UCSD-AML1 (cell line): ENCODE measurements around the gene BSX.
A peak's percentile ranks its signal among the peaks of the same experiment; 100 is the strongest.

ENCODE experiments used
- DNase-seq: peaks from one replicate; lab custom pipeline; 2025; ENCODE audit not compliant: unreplicated experiment; lab: John Stamatoyannopoulos, UW

BSX gene

DNA sequence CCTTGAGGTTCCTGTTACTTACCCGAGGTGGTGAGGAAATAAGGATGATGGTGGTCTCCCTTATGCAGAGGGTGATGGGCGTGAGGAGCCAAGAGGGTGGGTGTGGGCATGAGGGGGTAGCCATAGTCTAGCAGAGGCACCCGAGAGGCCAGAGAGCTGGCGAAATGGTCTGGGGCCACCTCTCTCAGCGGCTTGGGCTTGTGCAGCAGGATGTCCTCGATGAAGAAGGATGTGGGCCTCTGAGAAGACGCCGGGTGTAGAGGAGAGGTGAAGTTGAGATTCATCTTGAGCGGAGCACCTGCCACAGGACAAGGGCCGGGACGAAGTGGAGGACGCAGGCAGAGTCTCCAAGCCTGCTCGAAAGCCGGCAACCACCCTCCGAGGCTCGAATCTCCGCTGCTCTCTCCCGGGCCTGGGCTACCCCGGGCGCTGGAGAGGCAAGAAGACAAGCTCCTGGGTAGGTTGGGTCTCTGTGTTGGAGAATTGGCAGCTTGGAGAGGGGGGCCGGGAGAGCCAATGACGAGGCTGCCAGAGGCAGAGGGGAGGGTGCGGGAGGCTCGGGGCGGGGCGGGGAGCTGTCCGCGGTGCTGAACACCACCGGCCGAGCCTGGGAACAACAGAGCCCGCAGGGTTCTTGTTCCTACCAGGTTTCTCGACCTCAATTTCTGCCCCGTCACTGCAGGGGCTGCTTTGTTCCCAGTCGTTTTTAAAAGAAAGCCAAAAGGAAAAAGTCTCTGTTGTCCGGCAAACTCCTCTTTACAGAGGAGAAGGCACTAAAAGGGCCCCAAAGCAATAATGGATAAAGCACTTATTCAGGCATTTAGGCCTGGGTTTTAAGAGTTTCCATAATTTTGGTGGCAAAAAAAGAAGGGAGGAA lies at the start of gene BSX:
Gene BSX, minus strand, starts transcription at position 447 of the 877 bp plus-strand sequence. Its CDS starts 163 bp downstream, at position 284.
- DNase-seq: peak; percentile 52

DNA sequence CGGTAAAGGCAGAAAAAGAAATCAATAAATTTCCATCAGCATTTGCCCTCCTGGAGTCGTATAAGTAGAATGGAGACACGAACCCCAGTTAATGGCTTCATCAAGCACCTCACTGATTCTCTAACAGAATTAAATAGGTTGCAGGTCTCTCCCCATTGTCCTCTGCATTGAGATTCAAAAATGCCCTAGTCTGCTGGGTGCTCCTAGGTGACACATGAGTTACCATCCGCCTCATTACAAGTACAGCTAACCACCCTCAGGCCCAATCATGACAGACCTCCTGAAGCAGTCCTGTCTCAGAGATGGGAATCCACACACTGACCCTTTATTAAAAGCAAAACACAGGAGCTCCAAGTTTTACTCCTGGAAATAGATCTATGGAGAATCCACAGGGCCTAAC lies 48.9 kb upstream of the BSX start:
- no peak for DNase-seq

- peak; percentile 18 for DNase-seq
These were observed 39.3 kb upstream of the BSX start for GRCh38 chr11:123020968-123021367.

- DNase-seq: no peak
These were observed 37.1 kb upstream of the BSX start for GRCh38 chr11:123018702-123019101.

DNA sequence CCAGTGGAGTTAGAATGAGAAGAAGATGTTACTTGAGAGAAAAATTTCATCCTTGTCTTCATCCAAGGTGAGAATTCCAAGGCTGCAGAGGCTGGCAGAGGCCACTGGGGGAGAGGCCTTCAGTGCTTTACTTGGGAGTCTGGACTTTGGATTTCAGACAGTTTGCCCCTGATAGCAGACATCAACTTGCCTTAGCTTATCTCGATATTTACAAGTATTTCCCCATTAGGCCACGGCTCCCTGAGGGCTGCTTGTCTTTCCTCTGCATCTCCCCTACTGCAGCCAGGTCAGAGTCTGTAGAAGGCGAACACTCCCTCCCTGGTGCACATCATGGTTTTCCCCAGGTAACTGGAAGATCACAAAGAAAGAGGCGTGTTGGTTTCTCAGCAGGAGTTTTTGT lies 29.9 kb upstream of the BSX start:
- no peak for DNase-seq

- no peak for DNase-seq
These were observed 25.4 kb upstream of the BSX start for GRCh38 chr11:123006860-123007542.

DNA sequence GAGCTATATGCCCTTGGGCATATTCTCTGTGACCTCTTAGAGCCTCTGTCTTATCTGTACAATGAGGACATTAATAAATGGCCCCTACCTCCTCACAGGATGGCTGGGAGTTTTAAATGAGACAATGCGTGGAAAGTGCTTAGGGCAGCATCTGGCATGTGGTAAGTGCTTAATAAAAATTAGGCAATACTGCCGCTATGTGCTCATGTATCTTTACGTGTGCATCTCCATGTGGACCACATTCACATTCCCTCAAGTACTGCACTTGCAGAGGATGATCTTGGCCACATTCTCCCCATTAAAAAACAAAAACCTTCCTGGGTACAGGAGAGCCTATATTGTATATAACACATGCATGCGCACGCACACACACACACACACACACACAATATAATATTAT lies 19.1 kb upstream of the BSX start:
- DNase-seq: no peak

DNA sequence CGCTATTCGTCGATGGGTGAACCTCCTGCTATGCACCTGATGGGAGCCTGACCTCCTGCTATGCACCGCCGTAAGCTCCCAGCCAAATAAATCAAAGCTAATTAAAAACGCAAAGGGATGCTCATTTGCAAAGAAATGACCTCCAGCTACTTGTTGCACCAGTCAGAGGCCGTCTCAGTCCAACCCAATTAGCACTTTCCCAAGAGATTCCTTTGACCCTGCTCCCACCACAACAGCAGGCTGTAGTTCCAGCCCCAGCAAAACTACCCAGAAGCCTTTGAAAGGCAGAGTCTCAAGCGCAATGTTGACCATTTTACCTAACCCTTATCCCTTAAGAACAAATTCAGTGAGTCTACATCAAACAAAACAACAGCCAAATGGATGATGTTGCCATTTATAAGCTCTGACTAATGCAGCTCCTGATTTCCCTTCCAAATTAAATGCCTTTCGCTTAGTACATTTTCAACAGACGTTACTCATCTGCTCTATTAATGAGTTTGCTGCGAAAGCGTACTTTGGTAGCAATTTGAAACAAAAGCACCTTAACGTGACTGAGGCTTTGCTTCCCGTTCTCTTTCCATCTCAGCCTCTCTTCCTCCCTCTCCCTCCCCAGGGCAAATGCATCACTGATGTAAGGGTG lies 17.2 kb upstream of the BSX start:
- no peak for DNase-seq

GRCh38 chr11:122995526-122995925 lies 13.9 kb upstream of the BSX start:
- no peak for DNase-seq

- DNase-seq: no peak
These were observed 2.8 kb upstream of the BSX start for GRCh38 chr11:122984186-122985011.

DNA sequence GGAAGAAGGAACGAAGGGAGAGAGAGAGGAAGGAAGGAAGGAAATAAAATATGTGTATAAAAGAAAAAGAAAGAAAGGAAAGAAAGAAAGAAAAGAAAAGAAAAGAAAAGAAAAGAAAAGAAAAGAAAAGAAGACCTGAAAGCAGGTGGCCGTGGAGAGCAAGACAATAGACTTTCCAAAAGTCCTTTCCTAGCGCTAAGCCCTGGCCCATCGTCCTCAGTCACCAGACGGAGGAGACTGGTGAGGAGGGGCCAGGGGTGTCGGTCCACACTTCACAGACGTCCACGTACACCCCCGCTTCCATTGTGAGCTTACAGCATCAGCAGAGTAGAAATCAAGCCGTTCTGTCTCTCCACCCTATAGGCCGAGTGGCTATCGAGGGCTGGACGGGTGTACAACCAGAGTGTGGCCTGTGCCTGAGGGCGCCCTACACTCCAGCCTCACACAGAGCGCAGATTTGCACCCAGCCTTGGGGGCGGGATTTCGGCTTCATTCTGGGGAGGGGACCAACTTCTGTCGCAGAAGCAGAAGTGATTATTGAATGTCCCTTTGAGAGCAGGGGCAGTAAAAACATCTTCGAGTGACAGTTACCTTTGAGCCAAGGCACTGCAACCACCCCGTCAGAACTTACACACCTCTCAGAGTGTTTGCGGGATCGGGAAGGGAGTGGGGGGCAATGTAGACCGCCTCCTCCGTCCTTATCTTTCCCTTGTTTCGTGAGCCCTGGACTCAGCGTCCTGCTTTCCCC lies 2.0 kb upstream of the BSX start:
- DNase-seq: no peak

- DNase-seq: no peak
These were observed 1.6 kb downstream of the BSX start for GRCh38 chr11:122979815-122980595.

DNA sequence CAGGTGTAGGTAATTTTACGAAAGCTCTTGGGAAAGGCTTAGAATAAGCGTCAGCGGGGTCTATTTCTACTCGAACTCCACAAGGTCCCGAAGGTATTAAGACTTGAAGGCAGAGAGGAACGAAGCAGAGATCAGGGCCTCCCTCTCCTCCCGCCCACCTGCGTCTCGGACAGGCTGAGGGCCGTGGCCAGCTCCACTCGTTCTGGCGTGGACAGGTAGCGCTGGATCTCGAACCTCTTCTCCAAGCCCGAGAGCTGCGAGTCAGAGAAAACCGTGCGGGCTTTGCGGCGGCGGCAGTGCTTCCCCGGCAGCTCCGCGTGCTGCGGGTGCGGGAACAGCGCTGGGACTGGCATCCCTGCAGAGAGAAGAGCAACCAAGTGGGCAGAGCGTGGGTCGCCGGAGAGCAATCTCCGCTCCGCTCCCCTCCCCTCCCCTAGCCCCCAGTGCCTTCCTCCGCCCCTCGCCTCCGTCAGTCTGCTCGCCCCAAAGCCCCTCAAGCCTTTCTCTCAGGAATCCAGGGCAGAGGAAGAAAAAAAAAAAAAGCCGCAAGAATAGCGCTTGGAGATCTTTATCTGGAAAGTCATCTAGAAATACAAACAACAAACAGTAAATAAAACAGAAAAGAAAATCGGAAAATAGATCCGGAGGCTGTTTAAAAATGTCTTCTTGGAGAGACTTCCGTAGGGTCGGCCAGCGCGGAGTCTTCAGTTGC lies 2.4 kb downstream of the BSX start:
- no peak for DNase-seq

DNA sequence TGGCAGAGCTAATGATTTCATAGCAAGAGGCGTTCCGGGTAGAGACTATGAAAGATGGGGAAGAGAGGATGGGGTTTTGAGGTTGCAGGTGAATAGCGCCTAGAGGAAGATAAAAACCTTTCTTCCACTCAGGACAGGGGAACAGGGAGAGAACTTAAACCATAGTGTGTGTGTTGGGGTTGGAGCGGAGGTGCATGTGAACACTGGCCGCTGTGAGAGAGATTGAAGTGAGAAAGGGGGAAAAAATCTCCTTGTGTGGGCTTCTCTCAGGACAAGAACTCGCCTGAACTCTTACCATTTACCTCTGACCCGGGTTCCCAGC lies 3.4 kb downstream of the BSX start:
- DNase-seq: no peak

- no peak for DNase-seq
These were observed 4.0 kb downstream of the BSX start for GRCh38 chr11:122977470-122978298.

- no peak for DNase-seq
These were observed 4.7 kb downstream of the BSX start for GRCh38 chr11:122976734-122977469.

DNA sequence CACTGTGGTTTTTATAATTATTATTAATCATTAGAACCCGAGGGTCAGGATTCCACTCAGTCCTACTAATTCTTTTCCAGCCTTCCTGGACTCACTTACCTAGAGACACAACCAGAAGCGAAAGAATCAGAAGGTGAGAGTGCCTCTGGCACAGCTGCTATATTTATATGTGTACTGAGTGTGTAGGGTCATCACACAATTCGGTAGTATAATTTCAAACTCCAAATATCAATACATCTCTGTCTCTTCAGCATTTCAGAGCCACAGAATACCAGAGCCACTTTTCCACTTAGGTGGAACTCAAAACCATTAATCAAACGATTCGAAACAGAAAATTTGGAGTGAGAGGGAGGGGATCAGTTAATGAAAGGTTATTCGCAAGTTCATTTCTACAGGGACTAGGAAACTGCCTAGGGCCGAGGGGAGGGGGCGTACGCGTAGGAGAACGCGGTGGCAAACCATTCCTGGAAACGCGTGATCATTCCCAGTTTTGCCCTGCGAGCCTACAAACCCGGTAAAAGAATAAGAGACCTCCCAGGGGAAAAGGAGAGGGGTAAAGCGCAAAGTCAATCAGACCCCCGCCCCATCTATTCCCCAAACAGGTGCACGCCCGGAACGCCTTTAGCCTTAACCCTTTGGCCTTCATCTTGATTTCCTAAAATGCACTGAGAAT lies 5.4 kb downstream of the BSX start:
- DNase-seq: no peak
